ENCODE results near the gene RMRP.

- no peak for TF ChIP-seq CTCF (IDR thresholded peaks at IDR 0.05)
- TF ChIP-seq EZH2 (IDR thresholded peaks at IDR 0.05; ENCODE audit: borderline replicate concordance, insufficient read depth, low read depth, low read length, poor library complexity, severe bottlenecking), result no peak
These were observed 30.2 kb upstream of the RMRP start for GRCh38 chr9:35687972-35688557.

Measured in B cell (primary cell).